Activated naive CD8-positive, alpha-beta T cell treated with anti-CD3 and anti-CD28 coated beads, Interleukin-2, amount 50 U/mL, for 16 hours (primary cell): ENCODE data around the gene CYP27C1.

Source experiments
- DNase-seq: peaks from one replicate; pipeline ENCODE4 v3.0.0-alpha.2; 2020; ENCODE audit warnings: low read depth, low spot score

Gene CYP27C1

DNA sequence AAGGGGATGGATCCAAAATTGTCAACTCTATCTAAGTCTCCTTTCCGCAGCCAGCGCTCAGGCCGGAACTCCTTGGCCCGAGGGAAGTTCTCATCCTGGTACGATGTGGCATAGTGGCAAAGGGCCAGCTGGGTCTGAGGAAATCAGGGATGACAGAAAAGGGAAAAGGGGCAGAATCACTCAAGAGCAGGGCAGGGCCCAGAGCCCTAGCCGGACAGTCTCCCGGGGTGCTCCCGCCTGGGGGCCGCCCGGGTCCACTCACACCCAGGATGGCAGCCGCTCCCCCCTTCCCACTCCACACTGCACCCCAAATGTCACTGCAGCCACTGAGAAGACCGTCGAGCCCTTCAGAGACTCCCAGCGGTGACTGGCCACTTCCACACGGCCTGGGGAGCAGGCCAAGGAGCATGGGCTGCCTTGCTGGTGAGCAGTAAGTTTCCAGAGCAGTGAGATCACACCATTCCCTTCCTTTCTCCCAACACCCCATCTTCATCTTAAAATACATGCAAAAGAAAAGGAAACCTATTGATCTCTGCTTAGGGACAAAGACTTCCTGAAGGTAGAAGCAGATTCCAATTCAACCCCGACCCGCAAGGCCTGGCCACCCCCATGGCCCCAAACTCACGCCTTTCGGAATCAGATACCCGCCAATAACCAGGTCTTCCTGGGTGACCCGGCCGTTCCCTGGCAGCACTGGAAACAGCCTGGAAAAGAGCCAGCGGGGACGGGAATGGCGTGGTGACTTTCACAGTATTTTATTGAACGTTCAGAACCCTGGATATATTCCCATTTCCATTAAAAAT is 26.7 kb downstream of the CYP27C1 start:
- no peak for DNase-seq

DNA sequence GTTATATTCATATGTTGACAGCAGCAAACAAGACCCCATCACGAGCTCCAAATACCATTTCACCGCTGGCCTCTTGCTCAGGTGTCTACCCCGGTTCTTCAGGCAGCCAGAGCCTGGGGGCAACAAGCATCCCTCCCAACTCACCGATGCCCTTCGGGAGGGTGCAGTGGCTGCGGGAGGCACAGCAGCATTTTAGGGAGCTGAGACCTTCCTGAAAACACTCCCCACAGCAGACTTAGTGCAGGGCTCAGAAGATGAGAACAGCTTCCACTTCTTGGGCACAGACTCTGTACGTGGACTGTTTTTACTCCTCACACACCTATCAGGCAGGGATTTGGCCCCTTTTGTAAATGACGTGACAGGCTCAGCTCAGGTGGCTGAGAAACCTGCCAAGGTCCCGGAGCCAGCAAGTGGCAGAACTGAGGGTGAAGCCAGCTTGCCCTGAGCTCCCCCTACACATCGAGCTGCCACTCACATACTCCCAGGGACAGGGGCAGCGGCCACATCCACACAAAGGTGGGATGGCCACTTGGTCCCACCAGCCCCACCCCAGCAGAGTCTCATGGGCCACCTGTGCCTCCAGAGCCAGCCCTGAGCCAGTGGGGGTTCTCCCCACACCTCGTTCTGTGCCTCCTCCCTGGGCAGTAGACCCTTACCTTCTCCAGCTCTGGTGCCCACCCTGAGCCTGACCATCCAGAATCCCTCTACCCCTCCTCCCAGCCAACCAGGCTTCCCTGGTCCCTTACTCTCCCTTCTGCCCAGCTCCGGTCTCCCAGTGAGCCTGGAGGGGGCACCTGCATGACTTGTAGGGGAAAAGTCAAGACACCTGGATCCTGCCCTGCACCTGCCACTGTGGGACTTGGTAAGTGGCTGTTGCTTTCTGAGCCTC is 28.5 kb downstream of the CYP27C1 start:
- no peak for DNase-seq

DNA sequence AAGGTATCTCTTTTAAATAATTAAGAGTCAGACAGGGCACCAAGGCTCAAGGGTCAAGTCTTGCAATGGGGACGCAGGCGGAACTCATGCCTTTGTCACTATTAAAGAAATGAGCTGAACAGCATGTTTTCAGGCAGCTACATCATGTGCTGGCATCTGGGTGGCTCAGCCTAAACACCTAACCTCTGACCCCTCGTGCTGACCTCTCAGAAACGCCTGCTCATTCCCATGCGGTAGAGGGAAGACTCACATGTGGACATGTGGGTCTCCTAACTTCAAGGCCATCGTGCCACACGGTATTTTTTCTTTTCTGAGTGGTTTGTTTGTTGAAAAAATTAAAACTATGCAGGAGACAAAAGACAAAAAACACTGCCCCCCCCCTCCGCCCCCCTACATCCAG is 31.3 kb downstream of the CYP27C1 start:
- DNase-seq, result no peak

DNA sequence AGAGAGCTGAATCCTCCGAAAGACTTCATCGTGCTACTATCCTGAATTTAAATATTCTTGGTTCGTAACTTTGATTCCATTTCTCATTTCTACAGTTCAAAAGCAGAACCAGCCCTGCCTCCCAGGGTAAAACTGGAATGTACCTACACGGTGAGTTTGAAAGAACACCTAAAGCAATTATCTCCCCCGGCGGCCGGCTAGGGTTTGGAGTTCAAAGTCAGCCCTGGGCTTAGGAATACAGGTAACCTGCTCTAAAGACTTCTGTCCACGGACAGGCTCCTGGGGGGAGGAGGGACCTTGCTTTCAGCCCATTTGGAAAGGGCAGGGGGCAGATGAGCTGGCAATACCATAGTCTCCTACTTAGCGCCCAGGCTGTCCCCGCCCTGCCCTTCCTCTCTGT is 32.3 kb downstream of the CYP27C1 start:
- DNase-seq, result no peak

DNA sequence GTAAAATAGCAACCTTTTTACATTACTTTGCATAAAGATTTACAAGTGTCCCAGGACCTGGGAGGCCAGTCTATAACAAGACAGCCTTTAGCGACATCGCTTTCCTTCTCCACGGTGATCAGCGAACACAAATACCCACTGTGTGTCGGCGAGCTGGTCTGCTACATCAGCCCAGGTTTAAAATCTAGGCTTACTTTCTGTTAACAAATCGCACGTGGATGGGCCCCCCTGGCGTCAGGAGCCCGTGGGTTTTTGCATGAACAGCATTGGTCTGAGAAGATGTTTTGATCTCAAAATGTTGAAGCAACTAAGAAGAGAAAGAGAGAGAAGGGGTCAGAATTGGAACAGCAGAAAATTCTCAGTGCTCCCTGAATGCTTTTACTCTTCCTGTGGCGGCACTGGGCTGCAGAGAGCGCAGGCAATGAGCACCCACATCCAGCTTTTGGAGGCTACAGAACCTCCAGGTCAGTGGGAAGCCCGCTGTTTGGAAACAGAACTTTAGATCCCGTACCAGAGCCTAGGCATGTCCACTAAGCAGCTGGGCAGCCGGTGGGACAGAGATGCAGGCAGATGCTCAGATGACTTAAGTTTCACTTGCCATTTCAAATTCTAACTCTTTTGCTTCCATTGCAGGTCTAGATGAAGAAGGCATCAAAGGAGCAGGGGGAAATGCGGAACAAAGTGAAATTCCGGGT is 32.9 kb downstream of the CYP27C1 start:
- no peak for DNase-seq

DNA sequence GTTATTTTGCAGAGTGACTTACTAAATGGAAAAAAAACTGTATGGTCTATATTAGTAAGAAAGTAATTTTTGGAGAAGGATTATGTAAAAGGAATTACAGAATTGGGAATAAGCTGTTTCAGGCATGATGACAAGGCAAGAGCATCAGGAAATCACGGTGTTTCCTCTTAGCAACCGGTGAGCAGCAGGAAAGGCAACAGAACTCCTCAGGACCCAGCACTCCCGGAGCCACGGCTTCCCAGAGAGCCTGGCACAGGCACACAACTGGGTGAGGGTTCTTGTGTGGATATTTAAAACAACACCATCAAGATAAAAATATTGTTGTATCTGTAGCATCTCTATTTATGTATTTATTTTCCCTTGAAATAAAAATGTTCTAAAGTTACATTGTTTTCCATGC is 34.4 kb downstream of the CYP27C1 start:
- no peak for DNase-seq

DNA sequence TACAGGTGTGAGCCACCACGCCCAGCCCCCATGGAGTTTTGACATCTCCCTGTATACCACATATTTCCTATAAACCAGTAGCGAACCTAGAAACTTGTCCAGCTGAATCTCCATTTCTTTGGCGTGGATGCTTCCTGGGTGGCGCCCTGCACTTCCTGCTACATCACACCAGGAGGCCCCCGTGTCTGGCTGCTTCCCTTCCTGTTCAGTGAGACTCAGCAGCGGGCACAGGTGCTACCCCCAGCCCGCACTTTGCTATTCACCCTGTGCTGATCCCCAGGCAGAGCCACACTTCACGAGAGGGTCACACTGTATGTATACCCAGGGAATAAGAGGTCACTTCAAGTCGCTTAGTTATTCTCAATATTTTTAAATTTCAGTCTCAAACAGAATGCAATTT is 35.0 kb downstream of the CYP27C1 start:
- DNase-seq, result no peak

DNA sequence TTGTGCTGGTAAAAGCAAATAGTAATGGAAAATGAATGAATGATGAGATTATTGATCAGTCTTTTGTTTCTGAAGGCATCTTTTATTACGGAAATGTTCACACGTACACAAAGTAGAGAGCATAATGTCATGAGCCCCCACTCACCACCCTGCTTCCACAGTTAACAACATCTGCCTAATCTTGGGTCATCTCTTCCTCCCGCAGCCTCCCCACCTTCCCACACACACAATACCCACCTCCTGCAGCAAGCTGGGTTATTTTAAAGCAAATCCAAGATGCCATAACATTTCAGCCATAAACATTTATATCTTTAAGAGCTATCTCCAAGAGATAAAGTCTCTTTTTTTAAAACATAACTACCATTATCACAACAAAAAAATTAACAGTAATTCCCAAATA is 36.3 kb downstream of the CYP27C1 start:
- no peak for DNase-seq

DNA sequence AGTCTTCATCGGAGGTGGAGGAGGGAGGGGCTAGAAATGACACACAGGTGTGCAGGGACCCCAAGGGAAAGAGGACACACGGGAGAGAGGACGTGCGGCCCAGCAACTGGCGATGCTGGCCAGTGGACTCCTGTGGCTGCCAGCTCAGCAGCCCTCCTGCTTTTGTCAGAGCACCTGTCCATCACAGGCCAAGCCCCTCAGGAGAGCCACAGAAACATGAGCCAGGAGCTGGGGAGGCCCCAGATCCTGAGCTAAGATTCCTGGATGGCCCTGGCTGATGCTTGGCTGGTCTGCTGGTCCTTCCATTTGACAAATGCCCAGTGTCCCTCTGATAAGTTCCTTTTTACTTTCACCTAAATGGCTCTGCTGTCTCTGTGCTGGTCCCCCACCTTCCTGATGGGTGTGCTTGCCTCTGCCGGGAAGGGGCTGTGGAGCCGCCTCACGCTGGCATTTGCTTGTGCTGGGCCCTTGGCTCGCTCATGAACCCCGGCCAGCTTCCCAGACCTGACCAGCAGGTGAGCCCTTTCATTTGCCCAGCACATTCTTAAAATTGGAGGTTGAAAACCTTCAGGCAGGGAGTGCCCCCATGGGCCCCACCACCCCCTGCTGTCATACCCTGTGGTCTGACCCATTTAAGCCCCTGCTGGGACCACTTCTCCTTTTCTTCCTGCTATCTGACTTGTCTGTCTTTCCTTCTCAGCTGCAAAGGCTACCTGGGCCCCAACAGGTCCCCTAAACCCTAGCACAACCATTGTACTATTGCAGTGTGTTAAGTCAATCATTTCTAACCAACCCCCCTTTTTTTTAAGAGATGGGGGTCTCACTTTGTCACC is 37.3 kb downstream of the CYP27C1 start:
- no peak for DNase-seq

DNA sequence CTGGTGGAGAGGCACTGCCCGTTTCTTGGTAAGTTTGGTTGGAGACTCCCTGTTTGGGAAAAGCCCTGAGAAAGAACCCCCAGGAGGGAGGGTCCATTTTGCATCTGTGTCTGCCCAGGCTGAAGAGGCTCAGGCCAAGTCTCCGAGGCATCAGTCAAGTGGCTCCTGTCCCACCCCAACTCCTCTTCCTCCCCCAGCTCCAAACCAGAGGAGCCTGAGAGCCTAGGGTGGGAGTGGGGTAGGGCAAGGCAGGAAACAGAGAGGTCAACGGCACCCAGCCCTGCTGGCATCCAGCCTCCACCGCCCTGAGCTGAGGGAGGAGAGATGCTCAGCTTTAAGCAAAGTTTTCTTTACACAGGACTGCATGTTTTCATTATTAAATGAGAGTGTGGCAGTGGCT is 38.2 kb downstream of the CYP27C1 start:
- no peak for DNase-seq

DNA sequence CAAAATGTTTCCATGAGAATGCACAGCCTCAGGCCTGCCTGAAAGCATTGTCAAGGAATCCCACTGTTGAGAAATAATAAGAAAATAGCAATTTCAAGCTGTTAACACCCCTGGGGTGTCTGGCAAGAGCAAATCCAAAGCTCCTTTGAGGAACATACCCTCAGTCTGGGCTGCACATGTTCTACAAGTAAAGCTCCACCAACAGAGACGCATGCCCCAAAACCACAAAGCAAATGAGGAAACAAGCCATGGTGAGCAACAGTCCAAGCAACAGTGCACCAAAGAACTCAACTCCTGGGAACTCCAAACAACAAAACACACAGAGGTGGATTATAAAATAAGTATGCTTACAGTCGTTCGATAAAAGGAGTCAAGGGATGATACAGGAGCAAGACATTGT is 40.3 kb downstream of the CYP27C1 start:
- no peak for DNase-seq

DNA sequence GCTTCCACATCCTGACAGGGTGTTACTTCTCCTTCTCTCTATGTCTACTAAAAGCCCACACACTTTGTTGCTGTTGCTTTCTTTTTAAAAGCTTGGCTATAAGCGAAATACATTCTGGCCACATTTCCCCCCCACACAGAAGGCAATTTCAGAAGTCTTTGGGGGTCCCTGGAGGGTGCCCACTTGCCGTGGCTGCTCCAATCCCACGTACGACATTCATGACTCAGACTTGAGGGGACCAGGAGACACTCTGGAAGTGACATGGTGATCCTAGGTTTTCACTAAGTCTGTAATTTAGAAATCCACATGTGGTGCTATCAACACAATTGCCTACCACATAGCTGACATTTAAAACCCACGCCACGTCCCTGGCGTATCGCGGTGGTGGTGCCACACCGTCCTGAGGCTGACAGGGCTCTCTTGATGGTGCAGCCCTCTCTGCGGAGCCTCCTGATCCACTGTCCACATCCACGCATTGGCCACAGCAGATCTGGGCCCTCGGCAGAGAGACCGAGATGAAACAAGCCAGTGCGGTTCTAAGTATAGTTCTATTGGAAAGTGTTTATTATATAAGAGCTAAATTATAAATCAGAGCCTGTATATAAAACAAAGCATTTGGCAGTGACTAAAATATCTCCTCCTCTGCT is 42.4 kb downstream of the CYP27C1 start:
- DNase-seq, result no peak

DNA sequence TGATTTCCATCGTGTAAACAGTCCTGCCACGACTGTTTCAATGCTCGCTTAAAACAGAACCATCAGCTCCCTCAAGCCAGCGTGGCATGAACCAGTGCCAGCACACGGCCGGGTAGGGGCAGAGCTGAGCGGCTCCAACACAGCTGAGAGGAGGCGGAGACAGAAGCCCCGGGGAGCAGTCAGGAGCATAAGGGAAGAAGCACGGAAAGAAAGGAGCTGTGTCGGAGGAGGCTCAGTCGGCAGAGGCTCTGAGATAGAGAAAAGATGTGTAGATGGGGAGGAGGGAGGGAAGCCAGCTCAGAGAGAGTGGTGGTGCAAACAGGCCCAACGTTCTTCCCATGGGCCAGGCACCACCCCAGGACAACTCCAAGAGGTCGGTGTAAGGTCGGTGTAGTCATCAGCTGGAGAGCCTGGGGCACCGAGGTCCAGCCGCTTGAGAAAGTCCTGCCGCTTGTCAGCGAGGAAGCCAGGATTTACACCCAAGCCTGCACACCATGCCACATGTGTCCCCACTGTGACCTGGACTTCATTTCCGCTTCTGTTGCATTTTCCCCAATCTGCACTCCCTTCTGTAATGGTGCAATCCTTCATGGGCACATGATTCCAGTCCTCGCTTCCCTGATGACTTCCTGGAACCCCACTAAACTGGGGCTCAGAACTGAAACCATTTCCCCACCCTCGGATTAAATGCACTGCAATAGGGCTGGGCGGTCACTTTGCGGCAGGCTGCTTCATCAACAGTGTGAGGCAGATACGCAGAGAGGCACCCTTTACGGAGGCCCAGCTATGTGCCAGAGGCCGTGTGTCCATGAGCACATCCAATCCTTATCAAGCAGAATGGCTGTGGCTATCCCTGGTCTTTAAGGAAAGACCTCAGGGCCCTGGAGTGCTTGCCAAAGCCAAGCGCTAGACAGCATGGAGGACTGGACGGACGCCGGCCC is 43.5 kb downstream of the CYP27C1 start:
- no peak for DNase-seq

DNA sequence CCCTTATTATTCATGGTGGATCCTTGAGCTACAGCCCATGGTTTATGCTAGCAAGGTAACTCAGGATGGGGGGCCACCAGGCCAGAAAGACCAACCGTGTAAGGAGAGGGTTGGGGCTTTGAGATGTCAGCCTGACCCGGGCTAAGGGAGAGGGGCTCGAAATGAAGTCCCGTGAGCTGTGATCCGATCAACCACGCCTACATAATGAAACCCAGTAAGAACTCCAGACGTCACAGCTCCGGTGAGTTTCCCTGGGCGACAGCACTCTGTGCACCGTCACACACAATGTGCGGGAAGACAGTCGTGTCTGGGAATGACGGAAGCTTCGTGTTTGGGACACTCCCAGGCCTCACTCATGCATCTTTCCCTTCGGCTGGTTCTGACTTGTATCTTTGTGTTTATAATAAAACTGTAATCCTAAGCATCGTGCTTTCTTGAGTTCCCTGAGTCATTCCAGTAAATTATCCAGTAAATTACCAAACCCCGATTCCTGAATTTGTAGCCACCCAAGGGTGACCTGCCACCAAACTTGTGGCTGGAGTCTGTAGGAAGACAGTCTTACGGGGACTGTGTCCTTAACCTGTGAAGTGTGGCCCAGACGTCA is 44.2 kb downstream of the CYP27C1 start:
- no peak for DNase-seq

DNA sequence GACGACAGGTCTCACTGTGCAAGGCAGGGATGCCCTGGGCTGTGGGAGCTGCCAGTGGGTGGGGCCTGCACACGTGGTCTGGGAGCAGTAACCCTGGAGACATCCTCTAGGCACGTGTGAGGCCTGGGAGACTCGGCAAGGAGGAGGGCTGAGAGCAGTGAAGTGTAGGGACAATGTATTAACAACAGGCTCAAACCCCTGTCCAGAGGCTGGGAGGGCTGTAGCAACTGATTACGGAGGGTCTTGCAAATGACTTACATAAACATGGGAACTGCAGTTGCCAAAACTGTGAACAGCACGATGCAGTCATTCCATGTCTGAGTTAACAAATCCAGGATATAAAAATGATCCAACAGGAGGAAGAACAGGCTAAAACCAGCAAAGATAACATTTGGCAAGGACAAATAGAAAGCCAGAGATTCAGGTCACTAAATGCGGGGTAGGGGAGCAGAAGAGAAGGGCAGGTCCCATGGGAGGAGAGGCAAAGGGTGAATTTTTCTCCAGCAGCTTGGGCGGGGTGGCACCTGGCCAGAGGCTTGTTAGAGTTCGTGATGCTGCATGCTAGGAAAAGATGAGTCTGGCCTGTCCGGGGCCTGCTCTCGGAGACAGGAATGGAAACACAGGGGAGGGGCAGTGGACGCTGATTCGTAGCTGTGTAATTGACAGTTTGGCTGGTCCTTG is 44.9 kb downstream of the CYP27C1 start:
- DNase-seq, result no peak

DNA sequence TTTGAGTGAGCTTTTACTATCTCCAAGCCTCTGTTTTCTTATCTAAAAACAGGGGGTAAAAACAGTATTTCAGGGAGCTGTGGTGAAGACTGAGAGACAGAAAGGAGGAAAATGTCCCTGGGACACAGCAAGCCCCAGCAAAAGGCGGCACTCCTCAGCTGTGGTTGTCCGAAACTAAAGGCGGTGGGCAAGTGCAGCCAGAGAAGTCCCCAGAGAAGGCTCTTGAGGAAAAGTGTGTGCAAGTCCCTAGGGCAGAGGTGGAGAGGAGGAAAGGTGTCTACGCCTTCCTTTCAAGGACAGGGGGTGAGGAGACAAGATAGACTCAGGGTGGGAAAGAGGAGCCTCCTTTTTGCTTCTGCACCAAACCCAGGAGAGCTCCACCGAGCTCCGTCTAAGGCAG is 45.5 kb downstream of the CYP27C1 start:
- no peak for DNase-seq

DNA sequence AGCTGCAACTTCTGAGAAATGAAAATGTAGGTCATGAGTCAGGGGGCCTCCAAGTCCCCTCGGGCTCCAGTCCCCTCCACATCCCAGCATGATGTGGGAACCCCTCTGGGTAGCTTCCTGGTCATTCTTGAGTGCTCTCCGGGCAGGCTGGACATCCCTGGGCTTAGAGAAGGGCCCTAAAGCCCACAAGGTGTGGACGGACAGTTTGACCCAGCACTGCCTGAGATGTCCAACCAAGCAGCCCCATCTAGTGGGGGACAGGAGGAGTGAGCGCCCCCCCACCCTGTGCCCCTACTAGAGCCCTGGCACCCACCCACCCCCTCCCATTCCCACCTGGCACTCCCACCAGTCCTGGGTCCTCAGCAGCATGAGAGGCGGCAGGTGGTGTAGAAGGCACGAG is 46.0 kb downstream of the CYP27C1 start:
- DNase-seq, result no peak

DNA sequence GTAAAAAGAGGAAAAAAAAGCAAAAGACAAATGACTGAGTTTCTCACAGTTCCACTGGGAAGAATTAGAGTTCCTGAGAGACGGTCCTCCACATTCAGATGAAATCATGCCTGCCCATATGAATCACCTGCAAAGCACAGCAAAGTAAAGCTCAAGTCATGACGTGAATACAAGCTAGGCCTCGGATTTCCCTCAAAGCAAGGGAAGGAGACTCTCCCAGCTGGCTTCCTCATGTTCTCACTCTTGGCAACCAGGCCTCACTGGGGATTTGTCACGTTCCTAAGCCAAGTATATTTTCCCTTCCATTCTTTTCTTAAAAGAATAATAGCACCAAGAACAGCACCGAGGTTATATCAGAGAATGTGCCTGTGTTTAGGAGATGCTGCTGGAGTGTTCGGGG is 47.0 kb downstream of the CYP27C1 start:
- DNase-seq, result no peak

DNA sequence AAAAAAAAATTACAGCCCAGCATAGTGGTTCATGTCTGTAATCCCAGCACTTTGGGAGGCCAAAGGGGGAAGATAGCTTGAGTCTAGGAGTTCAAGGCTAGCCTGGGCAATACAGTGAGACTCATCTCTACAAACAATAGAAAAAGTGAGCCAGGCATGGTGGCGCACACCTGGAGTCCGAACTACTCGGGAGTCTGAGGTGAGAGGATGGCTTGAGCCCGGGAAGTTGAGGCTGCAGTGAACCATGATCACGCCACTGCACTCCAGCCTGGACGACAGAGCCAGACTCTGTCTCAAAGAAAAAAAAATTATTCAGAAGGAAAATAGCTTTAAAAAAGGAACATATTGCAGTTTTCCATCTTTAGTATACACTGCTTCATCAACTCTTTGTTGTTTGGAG is 47.8 kb downstream of the CYP27C1 start:
- DNase-seq, result no peak
